ENCODE measurements around the gene GOLGA8N. TPM values are rescaled to one million over a fixed set of nuclear protein-coding genes. Genes with fewer than 3 reads are reported as not detected.
"Not testable (repeated sequence)": the region's sequence is repeated elsewhere in the genome, so short reads cannot be mapped to it uniquely, and the experiment has no call there.

Gene GOLGA8N
- total RNA-seq (2014; rRNA removed; shearing (Covaris generic)): 0.50 and 1.0 TPM in 2 replicates

DNA sequence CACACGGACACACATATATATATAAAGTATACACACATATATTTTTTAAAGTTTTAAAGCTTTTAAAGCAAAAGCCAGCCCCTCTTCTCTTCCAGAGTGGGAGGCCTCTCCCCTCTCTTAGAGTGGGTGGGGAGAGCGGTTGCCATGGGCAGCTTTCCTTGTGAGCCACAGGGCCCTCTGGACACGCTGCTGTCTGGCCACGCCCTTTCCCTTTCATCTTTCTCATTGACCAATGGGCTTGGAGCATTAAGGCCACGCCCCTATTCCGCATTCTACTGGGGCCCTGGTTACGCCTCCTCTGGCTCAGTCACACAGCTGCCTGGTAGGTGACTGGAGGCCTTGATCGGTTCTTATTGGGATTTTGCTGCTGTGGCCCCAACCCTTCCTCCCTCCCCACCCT lies at the start of gene GOLGA8N:
Gene GOLGA8N, plus strand, starts transcription at position 306 of the 400 bp plus-strand sequence.
- not testable (repeated sequence) for DNase-seq (ENCODE audit: low spot score)

DNA sequence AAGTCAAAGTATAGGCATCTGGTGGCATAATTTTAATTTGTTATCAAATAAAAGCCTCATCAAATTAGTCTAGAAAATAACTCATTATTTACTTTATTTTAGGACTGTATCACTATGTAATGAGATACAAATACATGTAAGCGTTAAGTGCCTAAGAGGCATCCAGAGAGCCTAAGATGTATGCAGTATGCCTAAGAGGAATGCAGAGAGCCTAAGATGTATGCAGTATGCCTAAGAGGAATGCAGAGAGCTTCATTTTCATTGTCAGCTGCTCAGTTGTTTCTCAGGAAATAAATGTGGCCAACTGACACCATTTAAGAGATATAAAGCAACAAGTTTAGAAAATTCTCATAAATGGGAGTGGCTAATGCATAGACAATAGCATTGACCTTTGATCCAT lies 49.8 kb upstream of the GOLGA8N start:
- not testable (repeated sequence) for DNase-seq (ENCODE audit: low spot score)

DNA sequence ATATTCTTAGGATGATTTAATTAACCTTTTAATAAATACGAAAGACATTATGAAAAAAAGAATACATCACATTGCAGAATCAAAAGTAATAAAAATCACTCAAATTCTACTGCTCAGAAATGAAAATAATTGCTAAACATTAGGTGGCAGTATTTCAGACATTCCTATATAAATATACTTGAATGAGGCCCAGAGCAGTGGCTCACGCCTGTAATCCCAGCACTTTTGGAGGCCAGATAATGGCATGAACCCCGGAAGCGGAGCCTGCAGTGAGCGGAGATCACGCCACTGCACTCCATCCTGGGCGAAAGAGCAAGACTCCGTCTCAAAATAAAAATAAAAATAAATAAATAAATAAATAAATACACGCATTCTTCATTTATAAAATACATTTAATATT lies 48.1 kb upstream of the GOLGA8N start:
- not testable (repeated sequence) for DNase-seq (ENCODE audit: low spot score)

DNA sequence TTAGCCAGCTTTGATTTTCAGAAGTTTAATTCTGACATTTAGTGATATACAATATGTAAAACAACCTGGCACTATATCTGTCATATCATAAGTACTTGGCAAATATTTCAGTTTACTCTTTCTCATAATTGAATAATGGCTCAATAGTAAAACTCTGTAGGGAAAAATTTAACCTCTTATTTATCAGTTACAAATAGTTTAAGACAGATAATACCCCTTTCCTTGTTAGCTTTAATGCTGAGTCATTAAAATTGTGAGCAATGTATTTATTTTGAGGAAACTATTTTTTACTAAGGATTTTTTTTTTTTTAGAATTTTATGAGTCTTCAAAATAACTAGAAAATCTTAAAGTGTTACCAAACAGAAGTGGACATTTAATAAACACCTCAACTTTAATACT lies 38.7 kb upstream of the GOLGA8N start:
- DNase-seq (ENCODE audit: low spot score): not testable (repeated sequence)

DNA sequence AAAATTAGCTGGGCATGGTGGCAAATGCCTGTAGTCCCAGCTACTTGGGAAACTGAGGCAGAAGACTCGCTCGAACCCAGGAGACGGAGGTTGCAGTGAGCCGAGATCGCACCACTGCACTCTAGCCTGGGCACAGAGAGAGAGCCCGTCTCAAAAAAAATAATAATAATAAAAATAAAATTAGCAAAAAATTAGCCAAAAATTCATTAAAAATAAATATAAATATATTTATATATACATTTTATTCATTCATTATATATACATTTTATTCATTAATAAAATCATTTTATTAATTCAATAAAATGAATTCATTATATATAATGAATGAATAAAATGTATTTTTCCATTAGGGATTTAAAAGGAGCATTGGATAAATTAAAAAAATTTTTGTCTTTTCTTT lies 31.1 kb upstream of the GOLGA8N start:
- not testable (repeated sequence) for DNase-seq (ENCODE audit: low spot score)

DNA sequence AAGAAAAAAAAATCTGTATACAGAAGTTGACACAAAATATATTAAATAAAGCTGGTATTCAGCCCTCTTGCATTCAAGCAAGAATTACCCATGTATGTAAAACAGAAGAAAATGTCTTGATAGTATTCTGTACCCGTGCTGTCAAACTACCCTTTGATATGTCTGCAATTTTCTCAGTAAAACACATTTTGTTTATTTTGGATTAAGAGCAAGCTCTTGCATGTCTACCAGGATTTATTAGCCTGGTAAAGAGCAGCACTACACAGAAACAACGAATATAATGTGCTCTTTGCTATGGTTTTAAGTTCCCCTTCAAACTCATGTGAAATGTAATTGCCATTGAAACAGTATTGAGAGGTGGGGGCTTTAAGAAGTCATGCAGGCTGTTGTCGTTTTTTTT lies 24.3 kb upstream of the GOLGA8N start:
- DNase-seq (ENCODE audit: low spot score): not testable (repeated sequence)

DNA sequence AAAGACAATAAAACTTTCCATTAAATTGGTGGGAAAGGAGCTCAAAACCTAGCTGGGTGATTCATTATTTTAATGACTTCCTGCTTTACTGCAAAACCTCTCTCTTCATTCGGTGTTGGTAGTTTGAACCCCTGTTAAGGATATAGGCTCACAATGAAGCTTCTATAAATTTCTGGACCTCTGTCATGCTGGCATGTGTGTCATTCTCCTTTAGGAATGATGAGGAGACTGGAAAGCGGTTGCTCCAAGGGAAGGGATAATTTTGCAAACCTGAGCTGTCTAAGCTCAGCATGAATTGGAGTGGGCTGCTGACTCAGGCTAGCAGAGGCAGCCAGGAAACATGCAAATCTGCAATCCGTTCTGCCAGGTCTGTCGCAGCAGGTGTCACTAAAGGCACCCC lies 14.8 kb upstream of the GOLGA8N start:
- not testable (repeated sequence) for DNase-seq (ENCODE audit: low spot score)

DNA sequence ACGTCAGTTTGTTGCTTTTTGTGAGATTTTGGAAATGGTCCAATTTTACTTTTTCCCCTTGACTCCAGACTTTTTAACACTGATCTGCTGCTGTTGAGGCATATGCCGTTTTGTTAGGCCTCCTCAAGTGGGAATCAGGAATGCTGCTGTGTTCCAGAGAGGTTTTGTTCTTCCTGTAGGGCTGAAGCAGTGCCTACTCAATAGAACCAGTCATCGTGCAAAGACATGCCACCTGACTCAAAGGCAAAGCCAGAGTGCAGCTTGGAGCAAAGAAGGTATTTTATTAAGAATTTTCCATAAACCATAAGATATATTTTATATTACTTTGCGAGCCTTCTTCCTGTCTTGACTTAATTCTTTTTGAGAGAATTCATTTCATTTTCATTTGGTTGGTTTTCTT lies 7.4 kb upstream of the GOLGA8N start:
- DNase-seq (ENCODE audit: low spot score): not testable (repeated sequence)

DNA sequence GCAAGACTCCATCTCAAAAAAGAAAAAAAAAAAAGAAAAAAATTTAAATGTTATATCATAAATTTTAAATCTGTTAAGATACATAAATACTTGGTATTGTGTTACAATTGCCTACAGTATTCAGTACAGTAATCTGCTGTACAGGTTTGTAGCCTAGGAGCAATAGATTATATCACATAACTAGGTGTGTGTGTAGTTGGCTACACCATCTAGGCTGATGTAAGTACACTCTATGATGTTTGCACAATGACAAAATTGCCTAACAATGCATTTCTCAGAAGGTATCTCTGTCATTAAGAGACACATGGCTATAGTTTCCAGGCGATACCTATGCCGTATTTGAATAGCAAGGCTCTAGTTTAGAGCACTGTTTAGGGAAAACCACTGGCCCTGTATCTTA lies 16.3 kb downstream of the GOLGA8N start:
- DNase-seq (ENCODE audit: low spot score): not testable (repeated sequence)

DNA sequence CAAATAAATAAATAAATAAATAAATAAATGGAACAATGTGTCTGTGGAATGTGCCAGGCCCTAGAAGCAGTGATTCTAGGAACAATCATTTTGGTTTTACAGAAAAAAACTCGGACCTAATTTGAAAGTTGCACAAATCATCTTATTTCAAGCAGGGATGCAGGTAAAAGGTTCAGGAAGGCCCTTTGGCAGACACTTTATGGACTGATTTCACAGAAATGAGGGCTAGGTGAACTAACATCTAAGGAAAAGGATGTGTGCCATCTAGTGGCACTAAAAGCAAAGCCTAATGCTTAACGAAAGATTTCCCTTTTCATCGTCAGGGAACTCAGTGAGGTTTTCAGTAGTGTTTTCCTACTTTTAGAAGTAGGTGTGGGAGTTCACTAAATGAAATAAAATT lies 17.5 kb downstream of the GOLGA8N start:
- DNase-seq (ENCODE audit: low spot score): peak; percentile 45

DNA sequence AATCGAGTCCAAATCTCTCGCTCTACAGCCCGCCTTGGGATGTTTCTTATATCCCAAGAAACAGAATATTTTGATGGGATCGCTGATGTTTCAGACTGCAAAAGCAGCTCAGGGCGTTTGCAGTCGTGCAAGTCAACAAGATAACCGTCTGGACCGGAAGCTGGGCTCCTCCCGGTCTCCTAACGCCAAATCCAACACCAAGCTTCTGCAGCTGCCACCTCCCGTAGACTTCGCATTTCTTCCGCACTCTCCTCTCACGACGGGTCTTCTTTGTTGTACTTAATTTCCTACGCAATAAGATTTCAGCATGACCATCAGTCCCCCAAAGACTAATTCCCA lies 21.4 kb downstream of the GOLGA8N start:
- not testable (repeated sequence) for DNase-seq (ENCODE audit: low spot score)

DNA sequence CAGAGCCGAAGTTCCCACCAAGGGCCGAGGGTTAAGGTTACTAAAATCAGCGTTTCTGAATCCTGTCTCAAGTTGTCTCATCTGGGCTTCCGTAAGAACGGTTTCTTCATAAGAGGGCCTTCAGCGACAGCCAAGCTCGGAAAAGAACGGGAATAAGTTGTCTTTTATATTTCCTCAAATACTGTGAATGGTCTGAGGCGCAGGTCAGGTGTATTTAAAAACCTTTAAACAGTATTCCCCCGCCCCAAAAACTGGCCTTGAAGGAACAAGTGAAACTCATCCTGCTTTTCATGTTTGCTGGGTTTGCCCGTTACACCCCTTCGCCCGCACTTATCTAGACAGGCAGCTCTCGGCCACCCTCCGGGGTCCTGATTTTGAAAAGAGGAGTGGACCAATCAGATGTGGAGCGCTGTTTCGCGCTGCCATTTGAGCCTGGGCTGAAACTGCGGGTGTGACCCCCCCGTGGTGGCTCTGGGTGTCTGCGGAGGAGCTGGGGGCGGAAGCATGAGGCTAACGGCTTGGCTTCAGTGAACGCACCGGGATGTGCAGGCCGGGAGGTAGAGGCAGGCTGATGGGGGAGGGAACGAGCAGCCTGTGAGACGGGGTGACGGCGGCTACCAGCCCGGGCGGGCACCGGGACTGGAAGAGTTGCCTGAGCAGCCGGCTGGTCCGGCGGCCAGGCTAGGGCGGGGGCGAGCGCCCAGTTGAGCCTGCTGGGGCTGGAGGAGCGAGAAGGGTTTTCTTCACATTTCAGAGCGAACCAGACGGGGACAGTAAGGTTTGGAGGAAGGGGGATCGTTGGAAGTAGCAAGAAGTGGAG lies 22.0 kb downstream of the GOLGA8N start, which contains the start of gene ARHGAP11A:
Gene ARHGAP11A, plus strand, starts transcription at position 454 of the 820 bp plus-strand sequence. CDS start 708 bp downstream, outside the sequence.
- DNase-seq (ENCODE audit: low spot score): peak; percentile 73

DNA sequence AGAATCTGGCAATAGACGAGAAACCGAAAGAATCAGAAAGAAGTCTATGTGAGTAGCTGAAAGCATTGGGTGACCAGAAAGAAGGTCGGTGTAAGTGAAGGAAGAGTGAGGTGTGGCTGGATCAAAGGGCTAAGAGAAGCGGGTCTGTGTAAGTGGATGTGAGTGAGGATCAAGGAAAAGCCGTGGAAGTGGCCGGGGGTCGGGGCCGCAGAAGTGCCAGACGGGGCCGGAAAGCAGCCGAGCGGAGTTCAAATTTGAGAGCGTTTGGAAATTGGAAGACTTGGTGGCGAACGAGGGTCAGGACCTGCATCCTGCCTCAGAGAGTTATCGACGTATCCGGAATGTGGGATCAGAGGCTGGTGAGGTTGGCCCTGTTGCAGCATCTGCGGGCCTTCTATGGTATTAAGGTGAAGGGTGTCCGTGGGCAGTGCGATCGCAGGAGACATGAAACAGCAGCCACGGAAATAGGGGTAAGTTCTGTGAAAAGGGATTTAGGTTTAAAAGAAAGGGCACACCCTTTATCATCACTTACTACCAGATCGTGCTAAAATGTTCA lies 22.7 kb downstream of the GOLGA8N start:
- not testable (repeated sequence) for DNase-seq (ENCODE audit: low spot score)

DNA sequence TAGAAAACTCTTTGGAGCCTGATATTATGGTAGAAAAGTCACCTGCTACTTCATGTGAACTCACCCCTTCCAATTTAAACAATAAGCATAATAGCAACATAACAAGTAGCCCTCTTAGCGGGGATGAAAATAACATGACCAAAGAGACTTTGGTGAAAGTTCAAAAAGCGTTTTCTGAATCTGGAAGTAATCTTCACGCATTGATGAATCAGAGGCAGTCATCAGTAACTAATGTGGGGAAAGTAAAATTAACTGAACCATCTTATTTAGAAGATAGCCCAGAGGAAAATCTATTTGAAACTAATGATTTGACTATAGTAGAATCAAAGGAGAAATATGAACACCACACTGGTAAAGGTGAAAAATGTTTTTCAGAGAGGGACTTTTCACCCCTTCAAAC lies 43.2 kb downstream of the GOLGA8N start:
- no peak for DNase-seq (ENCODE audit: low spot score)

DNA sequence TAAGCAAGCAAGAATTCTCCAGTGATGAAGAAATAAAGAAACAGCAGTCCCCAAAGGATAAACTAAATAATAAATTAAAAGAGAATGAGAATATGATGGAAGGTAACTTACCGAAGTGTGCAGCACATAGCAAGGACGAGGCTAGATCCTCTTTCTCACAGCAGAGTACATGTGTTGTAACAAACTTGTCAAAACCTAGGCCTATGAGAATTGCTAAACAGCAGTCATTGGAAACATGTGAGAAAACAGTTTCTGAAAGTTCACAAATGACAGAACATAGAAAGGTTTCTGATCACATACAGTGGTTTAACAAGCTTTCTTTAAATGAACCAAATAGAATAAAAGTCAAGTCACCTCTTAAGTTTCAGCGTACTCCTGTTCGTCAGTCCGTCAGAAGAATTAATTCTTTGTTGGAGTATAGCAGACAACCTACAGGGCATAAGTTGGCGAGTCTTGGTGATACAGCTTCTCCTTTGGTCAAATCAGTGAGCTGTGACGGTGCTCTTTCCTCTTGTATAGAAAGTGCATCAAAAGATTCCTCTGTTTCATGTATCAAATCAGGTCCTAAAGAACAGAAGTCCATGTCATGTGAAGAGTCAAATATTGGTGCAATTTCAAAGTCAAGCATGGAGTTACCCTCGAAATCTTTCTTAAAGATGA lies 43.8 kb downstream of the GOLGA8N start:
- no peak for DNase-seq (ENCODE audit: low spot score)

DNA sequence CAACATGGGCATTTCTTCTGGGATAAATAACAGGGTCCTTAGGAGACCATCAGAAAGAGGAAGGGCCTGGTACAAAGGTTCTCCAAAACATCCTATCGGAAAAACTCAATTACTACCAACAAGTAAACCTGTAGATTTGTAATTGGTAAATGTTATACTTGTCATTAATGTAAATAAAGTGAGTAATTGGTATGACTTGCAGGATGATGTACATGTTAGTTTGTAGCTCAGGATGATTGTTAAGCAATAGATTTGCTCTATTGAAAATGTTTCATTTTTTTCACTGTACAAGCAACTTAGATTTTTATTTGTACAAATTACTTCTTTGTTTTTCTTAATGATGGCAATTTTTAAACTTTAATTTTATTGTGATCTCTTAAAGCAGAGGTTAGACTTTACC lies 44.4 kb downstream of the GOLGA8N start:
- no peak for DNase-seq (ENCODE audit: low spot score)

DNA sequence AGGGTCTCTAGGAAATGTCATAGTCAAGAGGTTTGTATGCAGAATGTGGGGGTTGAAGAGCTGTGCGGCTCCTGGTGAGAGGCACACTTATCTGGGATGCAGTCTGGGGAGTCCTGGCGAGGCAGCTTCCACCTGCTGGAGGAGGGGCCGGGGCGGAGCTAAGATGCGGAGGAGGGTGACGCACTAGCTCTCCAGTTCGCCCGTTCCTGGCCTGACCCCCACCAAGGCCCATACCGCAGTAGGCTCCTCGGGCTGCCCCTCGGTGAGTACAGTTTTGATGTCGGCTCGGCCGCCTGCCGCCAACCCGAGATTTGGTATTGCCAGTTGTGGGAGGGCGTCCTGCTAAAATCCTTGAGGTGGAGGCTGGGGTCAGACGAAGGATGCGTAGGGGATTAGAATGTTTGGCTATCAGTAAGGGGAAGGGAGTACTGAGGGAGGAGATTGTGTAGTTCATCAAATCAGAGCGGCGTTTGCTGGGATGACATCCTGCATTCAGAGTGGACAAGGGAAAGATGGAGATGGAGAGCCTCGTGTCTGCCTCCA lies 48.3 kb downstream of the GOLGA8N start, which contains the start of gene SCG5:
Gene SCG5, plus strand, starts transcription at position 194 of the 543 bp plus-strand sequence. CDS start 1,883 bp downstream, outside the sequence.
- no peak for DNase-seq (ENCODE audit: low spot score)

DNA sequence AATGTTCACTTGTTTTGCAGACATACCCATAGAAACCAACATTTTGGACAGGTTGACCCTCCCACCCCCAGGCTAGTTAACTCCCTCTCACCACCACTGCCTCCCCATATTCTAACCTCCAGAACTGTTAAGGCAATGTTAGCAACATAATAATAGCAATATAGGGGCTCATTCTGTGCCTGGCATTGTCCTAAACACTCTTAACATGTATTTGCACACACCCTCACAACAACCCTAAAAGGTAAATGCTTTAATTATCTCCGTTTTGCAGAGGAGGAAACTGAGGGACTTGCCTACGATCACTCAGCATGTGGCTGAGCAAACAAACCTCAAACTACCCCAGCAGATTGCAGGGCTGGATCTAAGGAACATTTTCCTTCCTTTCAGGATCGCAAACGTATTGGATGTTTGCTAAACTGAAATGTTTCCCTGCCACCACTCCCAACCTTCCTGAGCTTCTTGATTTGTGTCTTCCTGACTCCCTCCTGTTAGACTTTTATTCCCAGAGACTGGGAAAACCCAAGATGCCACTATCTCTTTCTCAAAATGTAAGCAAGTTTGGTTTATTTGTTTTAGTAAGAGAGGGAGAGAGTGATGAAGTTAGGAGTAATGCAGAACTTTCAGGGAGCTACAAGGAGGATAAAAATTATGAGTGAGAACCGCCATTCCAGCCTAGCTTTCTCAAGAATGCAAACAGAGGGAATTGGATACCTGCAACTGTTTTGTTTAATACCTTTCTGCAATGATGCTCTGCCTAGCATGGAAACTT lies 49.6 kb downstream of the GOLGA8N start:
- no peak for DNase-seq (ENCODE audit: low spot score)

DNA sequence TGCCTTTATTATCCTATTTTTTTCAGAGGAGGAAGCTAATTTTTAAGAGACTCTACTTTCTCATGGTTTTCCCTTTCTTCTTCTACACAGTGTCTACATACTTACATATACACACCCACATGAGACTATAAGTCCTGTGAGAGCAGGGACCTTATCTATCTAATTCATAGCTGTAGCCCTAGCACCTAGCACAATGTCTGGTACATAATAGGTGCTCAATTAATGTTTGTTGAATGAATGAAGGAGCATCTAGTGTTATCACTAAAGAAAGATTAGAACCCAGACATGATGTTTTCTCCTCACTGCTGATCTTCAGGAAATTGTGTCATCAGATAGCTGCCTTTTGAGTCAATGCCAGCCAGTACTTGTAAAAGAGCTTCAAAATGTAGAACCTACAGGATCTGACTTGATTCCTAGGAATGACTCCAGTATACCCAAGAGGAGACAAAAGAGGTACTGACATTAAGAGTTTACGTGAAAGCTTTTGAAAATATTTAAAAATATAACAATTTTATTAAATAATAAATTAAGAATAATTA lies 50.7 kb downstream of the GOLGA8N start:
- no peak for DNase-seq (ENCODE audit: low spot score)

DNA sequence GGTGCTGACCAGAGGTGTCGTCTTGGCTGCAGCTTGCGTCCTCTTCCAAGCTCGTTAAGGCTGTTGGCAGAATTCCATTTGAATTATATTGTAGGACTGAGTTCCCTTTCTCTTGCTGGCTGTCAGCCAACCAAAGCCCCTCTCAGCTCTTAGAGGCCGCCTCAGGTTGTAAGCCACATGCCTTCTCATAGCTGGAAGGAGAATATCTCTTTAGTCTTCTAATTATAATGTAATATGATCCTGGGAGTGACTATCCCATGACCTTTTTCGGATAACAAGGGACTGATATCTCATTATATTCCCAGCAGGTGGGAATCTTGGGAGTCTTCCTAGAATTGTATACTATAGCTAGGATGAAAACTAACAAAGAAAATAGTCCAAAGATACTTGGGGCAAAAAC lies 53.0 kb downstream of the GOLGA8N start:
- no peak for DNase-seq (ENCODE audit: low spot score)

DNA sequence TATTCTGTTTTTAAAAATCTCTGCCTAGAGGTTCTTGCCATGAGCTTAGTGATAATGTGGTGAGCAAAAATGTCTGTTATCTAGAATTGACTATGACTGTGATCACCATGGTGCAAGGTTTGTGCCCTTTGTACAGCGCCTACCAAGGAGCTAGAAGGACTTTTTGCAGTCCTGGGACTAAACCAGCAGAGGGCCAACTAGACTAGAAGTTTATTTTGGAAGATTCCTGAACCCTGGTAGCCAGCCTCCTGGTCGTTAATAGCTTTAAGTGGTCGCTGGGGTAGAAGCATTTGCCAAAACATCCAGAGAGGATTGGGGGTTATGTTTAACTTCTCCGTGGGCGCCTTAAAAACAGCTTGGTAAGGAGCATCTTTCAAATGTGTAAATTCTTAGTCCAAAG lies 56.1 kb downstream of the GOLGA8N start:
- DNase-seq (ENCODE audit: low spot score): peak; percentile 16
